SK-N-DZ (cell line): ENCODE data around the gene MYDGF.

Experiments used
- DNase-seq: peaks from one replicate; pipeline ENCODE4 v3.0.0-alpha.2; 2015; ENCODE audit warnings: low spot score

The MYDGF gene

GRCh38 chr19:4645718-4646117 lies 24.4 kb downstream of the MYDGF start:
- no peak for DNase-seq

DNA sequence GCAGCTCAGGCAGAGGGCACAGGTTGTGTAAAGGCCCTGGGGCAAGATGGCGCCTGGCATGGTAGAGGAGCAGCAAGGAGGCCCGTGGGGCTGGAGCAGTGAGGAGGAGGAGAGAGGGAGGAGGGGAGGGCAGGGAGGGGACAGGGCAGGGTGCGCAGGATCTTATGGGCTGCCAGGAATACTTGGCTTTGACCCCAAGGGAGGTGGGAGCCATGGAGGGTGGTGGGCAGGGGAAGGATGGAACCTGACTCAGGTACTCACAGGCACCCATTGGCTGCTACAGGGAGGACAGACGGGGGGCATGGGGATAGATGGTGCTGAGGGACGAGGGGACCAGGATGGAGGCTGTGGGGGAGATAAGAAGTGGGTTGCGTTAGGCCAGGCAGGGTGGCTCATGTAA lies 27.5 kb downstream of the MYDGF start:
- no peak for DNase-seq

DNA sequence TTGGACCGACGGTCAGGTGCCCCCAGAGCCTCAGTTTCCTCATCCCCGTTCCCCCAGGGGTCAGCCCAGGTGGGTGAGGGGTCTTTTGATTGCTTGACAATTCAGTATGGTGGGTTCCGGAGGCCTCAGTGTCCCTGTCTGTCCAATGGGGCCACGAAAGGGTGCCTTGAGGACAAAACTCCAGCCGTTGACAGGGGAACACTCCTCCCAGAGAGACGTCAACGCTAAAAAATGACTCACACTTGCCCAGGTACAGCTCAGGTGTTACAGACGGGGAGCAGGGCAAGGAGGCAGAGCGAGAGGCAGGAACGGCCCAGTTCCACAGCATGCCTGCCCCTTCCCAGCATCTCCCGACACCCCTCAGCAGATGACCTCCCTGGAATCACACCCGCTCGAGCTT lies 29.0 kb downstream of the MYDGF start:
- DNase-seq = no peak

GRCh38 chr19:4640247-4641000 lies 29.7 kb downstream of the MYDGF start:
- no peak for DNase-seq

GRCh38 chr19:4639531-4640246 lies 30.5 kb downstream of the MYDGF start:
- DNase-seq = no peak

DNA sequence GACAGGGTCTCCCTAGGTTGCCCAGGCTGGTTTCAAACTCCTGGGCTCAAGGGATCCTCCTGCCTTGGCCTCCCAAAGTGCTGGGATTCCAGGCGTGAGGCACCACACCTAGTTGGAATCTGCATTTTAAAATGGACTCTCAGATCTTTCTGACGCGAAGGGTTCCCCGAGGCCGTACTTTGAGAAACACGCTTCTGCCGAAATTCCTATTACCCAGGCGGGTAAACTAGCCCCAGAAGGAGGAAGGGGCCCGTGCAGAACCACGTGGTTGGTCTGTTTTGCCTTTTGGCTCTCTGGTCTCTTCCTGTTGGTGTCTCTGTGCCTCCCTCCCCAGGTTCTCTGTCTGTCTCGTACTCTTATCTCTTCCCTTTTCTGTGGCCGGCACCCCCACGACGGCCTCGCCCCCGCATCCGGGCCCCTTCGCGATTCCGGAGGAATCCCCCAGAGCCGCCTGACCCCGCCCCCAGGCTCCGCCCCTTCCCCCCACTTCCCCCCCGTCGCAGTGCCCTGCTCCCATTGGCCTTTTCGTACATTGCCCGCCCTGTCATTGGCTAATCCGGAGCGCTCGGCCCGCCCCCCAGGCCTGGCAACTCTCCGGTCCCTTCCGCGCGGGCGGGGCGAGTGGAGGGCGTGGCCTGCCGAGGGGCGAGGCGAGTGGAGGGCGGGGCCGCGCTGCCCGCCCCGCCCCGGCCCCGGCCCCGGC lies 31.2 kb downstream of the MYDGF start, which contains the start of gene TNFAIP8L1:
TSS of gene TNFAIP8L1 (plus strand) at position 689 of the 703 bp plus-strand sequence. CDS start 12,354 bp downstream, outside the sequence.
- DNase-seq = peak; percentile 93

DNA sequence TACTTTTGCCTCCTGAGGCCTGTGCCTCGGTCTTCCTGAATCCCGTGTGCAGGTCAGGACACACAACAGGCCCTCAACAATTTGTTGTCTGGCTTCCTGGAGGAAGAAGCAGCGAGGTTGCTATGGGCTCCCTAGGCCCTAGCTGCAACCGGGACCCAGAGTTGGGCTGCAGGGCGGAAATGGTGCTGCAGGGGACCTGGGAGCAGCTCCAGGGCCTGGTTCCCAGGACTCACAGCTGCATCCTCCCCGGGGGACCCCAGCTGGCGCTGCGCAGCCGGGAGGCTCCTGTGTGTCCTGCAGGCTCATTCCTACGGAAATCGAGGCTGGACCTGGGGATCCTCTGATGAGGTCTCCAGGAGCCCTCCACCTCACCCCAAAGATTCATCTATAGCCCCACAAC lies 31.8 kb downstream of the MYDGF start:
- DNase-seq = no peak

- DNase-seq = no peak
These were observed 33.4 kb downstream of the MYDGF start for GRCh38 chr19:4636761-4637160.

GRCh38 chr19:4636151-4636717 lies 33.9 kb downstream of the MYDGF start:
- peak; percentile 51 for DNase-seq

GRCh38 chr19:4635754-4636116 lies 34.4 kb downstream of the MYDGF start:
- DNase-seq = no peak

GRCh38 chr19:4633140-4633967 lies 36.8 kb downstream of the MYDGF start:
- peak; percentile 69 for DNase-seq

- no peak for DNase-seq
These were observed 45.3 kb downstream of the MYDGF start for GRCh38 chr19:4624733-4625362.

- no peak for DNase-seq
These were observed 45.8 kb downstream of the MYDGF start for GRCh38 chr19:4624301-4624700.

- DNase-seq = no peak
These were observed 47.3 kb downstream of the MYDGF start for GRCh38 chr19:4622695-4623421.

GRCh38 chr19:4620675-4621074 lies 49.5 kb downstream of the MYDGF start:
- DNase-seq = no peak

DNA sequence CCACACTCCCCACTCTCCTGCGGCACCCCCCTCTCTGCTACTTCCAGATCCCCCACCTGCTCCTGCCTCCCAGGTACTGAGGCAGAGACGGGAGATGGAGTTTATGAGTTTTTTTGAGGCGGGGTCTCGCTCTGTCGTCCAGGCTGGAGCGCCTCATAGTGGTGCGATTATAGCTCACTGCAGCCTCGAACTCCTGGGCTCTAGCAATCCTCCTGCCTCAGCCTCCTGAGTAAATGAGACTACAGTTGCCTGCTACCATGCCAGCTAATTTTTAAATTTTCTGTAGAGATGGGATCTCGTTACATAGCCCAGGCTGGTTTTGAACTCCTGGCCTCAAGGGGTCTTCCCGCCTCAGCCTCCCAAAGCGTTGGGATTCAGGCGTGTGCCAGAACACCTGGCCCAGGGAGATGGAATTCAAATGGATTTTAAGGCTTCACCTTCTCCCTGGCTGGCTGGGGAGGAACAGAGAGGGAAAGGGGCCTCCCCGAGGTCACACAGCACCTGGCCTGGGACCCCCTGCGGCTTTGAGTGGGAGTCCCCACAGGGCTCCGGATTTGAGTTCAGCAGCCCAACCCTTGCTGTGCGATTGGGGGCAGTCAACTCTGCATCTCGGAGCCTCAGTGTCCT lies 50.4 kb downstream of the MYDGF start:
- no peak for DNase-seq

DNA sequence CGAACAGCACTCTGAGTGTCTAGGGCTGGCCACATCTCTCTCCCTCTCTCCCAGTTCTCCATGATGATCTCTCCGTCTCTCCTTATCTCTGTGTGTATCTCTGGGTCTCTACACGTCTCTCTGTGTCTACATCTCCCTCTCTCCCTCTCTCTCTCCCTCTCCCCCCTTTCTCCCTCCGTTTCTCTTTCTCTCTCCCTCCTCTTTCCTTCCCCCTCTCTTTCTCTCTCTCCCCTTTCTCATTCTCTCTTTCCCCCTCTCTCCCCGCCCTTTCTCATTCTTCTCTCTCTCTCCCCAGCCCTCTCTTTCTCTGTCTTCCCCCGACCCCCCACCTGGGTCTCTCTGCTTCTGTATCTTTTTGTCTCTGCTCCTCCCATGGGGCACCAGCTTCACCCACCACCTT lies 52.1 kb downstream of the MYDGF start:
- DNase-seq = no peak

DNA sequence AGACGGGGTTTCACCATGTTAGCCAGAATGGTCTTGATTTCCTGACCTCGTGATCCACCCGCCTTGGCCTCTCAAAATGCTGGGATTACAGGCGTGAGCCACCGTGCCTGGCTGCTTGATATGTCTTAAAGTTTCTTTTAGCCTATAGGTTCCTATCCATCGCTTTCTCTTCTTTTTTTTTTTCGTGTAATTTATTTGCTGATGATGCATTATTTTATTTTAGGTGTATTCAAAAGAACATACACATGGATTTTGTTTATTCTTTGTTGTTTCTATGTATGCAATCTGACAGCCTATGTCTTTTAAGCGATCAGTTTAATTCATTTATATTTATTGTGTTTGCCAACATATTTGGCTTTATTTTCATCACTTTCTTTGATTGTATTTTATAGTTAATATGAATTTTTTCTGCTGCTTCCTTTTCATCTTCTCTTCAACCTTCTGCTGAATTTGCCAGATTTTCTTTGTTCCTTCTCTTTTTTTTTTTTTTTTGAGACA lies 56.8 kb downstream of the MYDGF start:
- no peak for DNase-seq

- DNase-seq = no peak
These were observed 60.1 kb downstream of the MYDGF start for GRCh38 chr19:4609878-4610511.
